ENCODE data around the gene KIAA0040. TPM values are rescaled to one million over a fixed set of nuclear protein-coding genes. Genes with fewer than 3 reads are reported as not detected.

The KIAA0040 gene
- total RNA-seq, 6 experiments from 2014 or later = 4.6 to 13.5 (median 5.3) TPM

GRCh38 chr1:175148068-175148467 lies 44.5 kb downstream of the KIAA0040 start:
- WGBS (ENCODE audit: insufficient coverage, low coverage, low lambda C conversion rate, missing lambda C conversion rate) = 67% methylated on average over 7 of the region's 7 CpGs

GRCh38 chr1:175147569-175147968 lies 45.0 kb downstream of the KIAA0040 start:
- H3K27me3 ChIP-seq = no peaks in the 10 kb centered on the region
- no peaks in the 10 kb centered on the region for H3K36me3 ChIP-seq
- H3K9me3 ChIP-seq = no peaks in the 10 kb centered on the region
- no peak for ATAC-seq
- intact Hi-C loops (cut with DNase I) = no loop called here
- WGBS (ENCODE audit: insufficient coverage, low coverage, low lambda C conversion rate, missing lambda C conversion rate) = 96% methylated on average over 5 of the region's 5 CpGs
- no peak overlapping the region for H3K4me3 ChIP-seq
- no peak overlapping the region for H3K27ac ChIP-seq
- H3K4me1 ChIP-seq = peaks cover 0 to 16% (median 0%) of the 10 kb centered on the region in 4 donors
- no peak for DNase-seq
- TF ChIP-seq POLR2A (IDR thresholded peaks at IDR 0.05) (no peak), CTCF (IDR thresholded peaks at IDR 0.05) (no peak)

More at GRCh38 chr1:175148068-175148467, 44.5 kb downstream of the KIAA0040 start:
- ATAC-seq (no peak), DNase-seq (no peak)
- no peaks in the 10 kb centered on the region for H3K27me3 ChIP-seq
- TF ChIP-seq POLR2A (IDR thresholded peaks at IDR 0.05) (no peak), CTCF (IDR thresholded peaks at IDR 0.05) (no peak)
- no peak overlapping the region for H3K4me3 ChIP-seq
- no peak overlapping the region for H3K27ac ChIP-seq
- no peaks in the 10 kb centered on the region for H3K36me3 ChIP-seq
- intact Hi-C loops (cut with DNase I) = no loop called here
- peaks cover 0 to 16% (median 0%) of the 10 kb centered on the region in 4 donors for H3K4me1 ChIP-seq
- H3K9me3 ChIP-seq = no peaks in the 10 kb centered on the region

GRCh38 chr1:175146529-175147213 lies 45.9 kb downstream of the KIAA0040 start:
- Histone ChIP-seq H3K27me3 (no peaks in the 10 kb centered on the region), H3K27ac (peak overlapping the region in 1 of 3 donors; percentile 32), H3K36me3 (no peaks in the 10 kb centered on the region), H3K4me3 (no peak overlapping the region), H3K9me3 (no peaks in the 10 kb centered on the region), H3K4me1 (peaks cover 0 to 16% (median 0%) of the 10 kb centered on the region in 4 donors)
- intact Hi-C loops (cut with DNase I) = no loop called here
- no peak for TF ChIP-seq POLR2A (IDR thresholded peaks at IDR 0.05)
- peak; percentile 47 to 73 (median 66) for TF ChIP-seq CTCF (IDR thresholded peaks at IDR 0.05)
- DNase-seq (peak; percentile 64 to 72 (median 70)), ATAC-seq (peak; percentile 74 to 86 (median 82))
- WGBS (ENCODE audit: insufficient coverage, low coverage, low lambda C conversion rate, missing lambda C conversion rate) = 2% methylated on average over 4 of the region's 21 CpGs

- Histone ChIP-seq H3K27ac (peak overlapping the region in 2 of 3 donors; percentile 20 to 32), H3K4me1 (peaks cover 0 to 16% (median 0%) of the 10 kb centered on the region in 4 donors), H3K27me3 (no peaks in the 10 kb centered on the region), H3K9me3 (no peaks in the 10 kb centered on the region), H3K4me3 (no peak overlapping the region), H3K36me3 (no peaks in the 10 kb centered on the region)
- DNase-seq = peak in 1 of 3 donors; percentile 43
- intact Hi-C loops (cut with DNase I) = no loop called here
- no peak for TF ChIP-seq POLR2A (IDR thresholded peaks at IDR 0.05)
- no peak for TF ChIP-seq CTCF (IDR thresholded peaks at IDR 0.05)
- peak; percentile 73 to 83 (median 77) for ATAC-seq
- 42% methylated on average over 6 of the region's 7 CpGs for WGBS (ENCODE audit: insufficient coverage, low coverage, low lambda C conversion rate, missing lambda C conversion rate)
Observed at GRCh38 chr1:175145899-175146528, 46.6 kb downstream of the KIAA0040 start.
